Astrocyte of the cerebellum (primary cell): ENCODE data around the gene OAS3.

ENCODE experiments used
- DNase-seq: peaks from one replicate; pipeline ENCODE4 v3.0.0-alpha.2; 2011; ENCODE audit warnings: low read depth
- H3K4me3 ChIP-seq: 2 replicates; pipeline ENCODE4 v1.5.1; 2011; ENCODE audit warnings: mild to moderate bottlenecking, low read depth, low read length, moderate library complexity
- in situ Hi-C: cut with HindIII; loops from 2 replicates; pipeline ENCODE4 v1.10.0; 2017; ENCODE audit warnings: low sequenced_read_pairs
- TF ChIP-seq, protein P1 (sequence below): IDR thresholded peaks from 2 replicates; pipeline ENCODE4 v1.5.1; 2012; ENCODE audit warnings: low read length, low read depth, moderate library complexity, mild to moderate bottlenecking; ENCODE audit errors: missing control alignments

OAS3 gene

DNA sequence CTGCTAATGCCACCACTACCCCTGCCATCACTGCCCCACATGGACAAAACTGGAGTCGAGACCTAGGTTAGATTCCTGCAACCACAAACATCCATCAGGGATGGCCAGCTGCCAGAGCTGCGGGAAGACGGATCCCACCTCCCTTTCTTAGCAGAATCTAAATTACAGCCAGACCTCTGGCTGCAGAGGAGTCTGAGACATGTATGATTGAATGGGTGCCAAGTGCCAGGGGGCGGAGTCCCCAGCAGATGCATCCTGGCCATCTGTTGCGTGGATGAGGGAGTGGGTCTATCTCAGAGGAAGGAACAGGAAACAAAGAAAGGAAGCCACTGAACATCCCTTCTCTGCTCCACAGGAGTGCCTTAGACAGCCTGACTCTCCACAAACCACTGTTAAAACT, 33.0 kb downstream of the OAS3 start:
- DNase-seq, result no peak
- no peak overlapping the region for H3K4me3 ChIP-seq
- TF ChIP-seq, protein P1, sequence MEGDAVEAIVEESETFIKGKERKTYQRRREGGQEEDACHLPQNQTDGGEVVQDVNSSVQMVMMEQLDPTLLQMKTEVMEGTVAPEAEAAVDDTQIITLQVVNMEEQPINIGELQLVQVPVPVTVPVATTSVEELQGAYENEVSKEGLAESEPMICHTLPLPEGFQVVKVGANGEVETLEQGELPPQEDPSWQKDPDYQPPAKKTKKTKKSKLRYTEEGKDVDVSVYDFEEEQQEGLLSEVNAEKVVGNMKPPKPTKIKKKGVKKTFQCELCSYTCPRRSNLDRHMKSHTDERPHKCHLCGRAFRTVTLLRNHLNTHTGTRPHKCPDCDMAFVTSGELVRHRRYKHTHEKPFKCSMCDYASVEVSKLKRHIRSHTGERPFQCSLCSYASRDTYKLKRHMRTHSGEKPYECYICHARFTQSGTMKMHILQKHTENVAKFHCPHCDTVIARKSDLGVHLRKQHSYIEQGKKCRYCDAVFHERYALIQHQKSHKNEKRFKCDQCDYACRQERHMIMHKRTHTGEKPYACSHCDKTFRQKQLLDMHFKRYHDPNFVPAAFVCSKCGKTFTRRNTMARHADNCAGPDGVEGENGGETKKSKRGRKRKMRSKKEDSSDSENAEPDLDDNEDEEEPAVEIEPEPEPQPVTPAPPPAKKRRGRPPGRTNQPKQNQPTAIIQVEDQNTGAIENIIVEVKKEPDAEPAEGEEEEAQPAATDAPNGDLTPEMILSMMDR, result no peak
- in situ Hi-C loops, result no loop called here

DNA sequence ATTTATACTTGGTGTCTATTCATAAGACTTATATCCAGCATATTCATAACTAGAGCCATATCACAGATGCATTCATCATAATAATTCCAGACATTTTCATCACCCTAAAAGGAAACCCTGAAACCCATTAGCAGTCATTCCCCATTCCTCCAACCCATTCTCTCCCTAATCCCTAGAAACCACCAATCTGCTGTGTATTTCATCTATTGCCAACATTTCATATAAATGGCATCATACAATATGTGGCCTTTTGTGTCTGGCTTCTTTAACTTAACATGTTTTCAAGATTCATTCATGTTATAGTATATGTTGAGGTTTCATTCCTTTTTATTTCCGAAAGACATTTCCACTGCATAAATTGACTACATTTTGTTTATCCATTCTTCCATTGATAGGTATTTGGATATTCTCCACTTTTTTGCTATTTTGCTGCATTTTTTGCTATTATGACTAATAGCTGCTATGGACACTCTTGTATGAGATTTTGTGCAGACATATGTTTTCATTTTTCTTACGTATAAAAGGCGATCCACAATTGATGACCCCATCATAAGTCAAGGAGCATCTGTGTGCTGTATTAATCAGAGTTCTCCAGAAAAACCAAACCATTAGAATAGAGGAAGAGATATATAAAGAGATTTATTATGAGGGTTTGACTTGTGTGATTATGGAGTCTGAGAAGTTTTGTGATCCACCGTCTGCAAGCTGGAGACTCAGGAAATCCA, 34.9 kb downstream of the OAS3 start:
- no peak for DNase-seq
- in situ Hi-C loops, result no loop called here
- TF ChIP-seq, protein P1, result no peak
- no peak overlapping the region for H3K4me3 ChIP-seq

DNA sequence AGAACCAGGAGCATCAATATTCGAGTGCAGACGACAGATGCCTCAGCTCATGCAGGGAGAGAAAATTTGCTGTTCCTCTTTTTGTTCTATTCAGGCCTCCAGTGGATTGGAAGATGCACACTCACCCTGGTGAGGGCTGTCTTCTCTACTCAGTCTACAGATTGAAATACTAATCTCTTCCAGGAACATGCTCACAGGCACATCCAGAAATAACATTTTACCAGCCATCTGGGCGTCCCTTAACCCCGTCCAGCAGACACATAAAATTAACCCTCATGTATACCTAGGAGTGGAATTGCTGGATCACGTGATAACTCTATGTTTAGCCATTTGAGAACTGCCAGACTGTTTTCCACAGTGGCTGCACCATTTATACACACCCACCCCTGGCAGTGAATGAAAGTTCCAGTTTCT, 35.6 kb downstream of the OAS3 start:
- DNase-seq, result no peak
- no peak overlapping the region for H3K4me3 ChIP-seq
- in situ Hi-C loops, result no loop called here
- TF ChIP-seq, protein P1, result no peak

DNA sequence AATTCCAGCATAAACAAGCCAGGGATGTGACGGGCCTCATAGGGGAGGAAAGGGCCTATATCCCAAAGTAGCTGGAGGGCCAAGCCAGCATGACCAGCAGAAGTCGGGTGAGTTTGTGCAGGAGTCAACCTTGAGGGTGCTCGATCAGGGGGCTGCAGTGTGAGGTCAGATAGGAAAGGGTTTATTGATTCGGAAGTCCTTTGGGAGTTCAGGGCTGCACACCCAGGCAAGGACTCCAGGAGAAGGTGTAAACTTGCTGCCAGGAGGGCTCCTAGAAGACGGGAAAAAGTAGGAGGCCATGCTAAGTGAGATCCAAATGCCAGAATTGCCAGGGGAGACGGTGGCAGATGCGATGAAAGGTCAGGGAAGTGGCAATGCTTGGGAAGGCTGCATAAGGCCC, 36.6 kb downstream of the OAS3 start:
- TF ChIP-seq, protein P1, result no peak
- H3K4me3 ChIP-seq, result no peak overlapping the region
- DNase-seq, result no peak
- in situ Hi-C loops, result no loop called here

DNA sequence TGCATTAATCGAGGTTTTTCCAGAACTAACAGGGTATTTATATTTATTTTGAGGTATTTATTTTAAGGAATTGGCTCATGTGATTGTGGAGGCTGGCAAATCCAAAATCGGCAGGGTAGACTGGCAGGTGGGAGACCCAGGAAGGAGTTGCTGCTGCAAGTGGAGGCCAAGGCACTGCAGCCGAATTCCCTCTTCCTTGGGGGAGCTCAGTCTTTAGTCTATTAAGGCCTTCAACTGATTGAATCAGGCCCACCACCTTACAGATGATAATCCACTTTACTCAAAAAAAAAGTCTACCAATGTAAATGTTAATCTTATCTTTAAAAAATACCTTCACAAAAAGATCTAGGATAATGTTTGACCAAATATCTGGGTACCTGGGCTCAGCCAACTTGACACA, 38.9 kb downstream of the OAS3 start:
- DNase-seq, result no peak
- no peak overlapping the region for H3K4me3 ChIP-seq
- TF ChIP-seq, protein P1, result no peak
- in situ Hi-C loops, result no loop called here

DNA sequence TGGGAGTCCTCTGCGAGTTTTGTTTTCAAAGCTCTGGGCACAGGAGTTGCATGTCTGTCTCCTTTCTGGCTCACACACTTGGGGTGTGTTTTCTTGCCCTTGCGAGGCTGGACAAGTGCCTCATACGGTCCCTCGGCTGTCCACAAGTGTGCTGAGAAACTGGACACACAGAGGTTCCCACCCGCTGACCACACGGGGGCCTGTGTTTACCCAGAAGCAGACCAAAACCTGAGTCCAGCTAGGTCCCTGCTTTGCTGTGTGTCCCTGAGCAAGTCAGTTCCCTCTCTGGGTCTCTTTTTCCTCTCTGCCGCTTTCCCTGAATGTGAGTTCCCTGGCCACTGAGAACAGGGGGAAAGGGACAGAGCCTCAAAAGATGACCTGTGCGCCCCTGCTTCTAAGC, 39.4 kb downstream of the OAS3 start:
- no peak for DNase-seq
- no peak overlapping the region for H3K4me3 ChIP-seq

More for the DNA sequence above, 39.4 kb downstream of the OAS3 start:
- in situ Hi-C loops, result no loop called here
- TF ChIP-seq, protein P1, result no peak
